Measurements from ENCODE around the gene C8B. TPM values are rescaled to one million over a fixed set of nuclear protein-coding genes. Genes with fewer than 3 reads are reported as not detected.

The C8B gene
- total RNA-seq, 1 experiment from 2014 or later: 0.10 TPM

DNA sequence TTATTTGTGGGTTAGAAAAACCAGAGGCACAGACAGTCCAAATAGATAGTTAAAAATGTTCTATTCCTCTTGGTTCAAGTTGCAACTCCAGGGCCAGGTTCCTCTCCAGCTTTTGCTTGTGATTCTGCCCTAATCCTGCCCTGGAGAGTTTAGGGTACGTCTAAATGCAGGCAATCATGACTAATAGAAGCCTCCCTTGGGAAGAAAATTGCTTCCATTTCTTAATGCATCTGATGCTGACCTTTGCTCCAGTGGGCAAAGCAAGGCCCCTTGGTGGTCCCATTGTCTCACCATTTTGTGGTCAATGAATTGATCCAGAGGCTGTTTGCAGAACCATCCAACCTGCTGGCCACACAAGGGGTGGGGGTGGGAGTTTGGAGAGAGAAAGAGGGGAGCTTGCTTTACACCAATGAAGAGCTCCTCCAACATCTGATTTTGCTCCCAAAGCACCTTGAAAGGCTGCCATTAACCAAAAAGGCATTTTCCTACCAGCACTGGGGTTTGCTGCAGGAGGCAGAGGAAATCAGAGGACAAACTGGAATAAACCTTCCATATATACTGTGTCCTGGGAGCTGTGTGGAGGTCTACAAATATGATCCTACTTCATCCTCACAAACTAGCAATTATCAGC, 31.3 kb downstream of the C8B start (continued):
- TF ChIP-seq, protein P1, sequence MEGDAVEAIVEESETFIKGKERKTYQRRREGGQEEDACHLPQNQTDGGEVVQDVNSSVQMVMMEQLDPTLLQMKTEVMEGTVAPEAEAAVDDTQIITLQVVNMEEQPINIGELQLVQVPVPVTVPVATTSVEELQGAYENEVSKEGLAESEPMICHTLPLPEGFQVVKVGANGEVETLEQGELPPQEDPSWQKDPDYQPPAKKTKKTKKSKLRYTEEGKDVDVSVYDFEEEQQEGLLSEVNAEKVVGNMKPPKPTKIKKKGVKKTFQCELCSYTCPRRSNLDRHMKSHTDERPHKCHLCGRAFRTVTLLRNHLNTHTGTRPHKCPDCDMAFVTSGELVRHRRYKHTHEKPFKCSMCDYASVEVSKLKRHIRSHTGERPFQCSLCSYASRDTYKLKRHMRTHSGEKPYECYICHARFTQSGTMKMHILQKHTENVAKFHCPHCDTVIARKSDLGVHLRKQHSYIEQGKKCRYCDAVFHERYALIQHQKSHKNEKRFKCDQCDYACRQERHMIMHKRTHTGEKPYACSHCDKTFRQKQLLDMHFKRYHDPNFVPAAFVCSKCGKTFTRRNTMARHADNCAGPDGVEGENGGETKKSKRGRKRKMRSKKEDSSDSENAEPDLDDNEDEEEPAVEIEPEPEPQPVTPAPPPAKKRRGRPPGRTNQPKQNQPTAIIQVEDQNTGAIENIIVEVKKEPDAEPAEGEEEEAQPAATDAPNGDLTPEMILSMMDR (IDR thresholded peaks at IDR 0.05 in 2 of 3, conservative IDR thresholded peaks at IDR 0.05 in 1 of 3; ENCODE audit: borderline replicate concordance in 1 of 3, insufficient read depth in 1 of 3, low read depth in 2 of 3, low read length in 2 of 3): no peak
- TF ChIP-seq, protein P2, sequence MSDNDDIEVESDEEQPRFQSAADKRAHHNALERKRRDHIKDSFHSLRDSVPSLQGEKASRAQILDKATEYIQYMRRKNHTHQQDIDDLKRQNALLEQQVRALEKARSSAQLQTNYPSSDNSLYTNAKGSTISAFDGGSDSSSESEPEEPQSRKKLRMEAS (IDR thresholded peaks at IDR 0.05): no peak
- TF ChIP-seq ZNF274 (IDR thresholded peaks at IDR 0.05; ENCODE audit: low read depth, low read length) (no peak), SP1 (IDR thresholded peaks at IDR 0.05; ENCODE audit: low read depth) (no peak), SRF (IDR thresholded peaks at IDR 0.05; ENCODE audit: low read depth) (no peak), YY1 (IDR thresholded peaks at IDR 0.05; ENCODE audit: extremely low read depth, insufficient replicate concordance, low read depth, low read length) (no peak), RAD21 (IDR thresholded peaks at IDR 0.05; ENCODE audit: low read depth) (no peak)
- TF ChIP-seq, protein P3, sequence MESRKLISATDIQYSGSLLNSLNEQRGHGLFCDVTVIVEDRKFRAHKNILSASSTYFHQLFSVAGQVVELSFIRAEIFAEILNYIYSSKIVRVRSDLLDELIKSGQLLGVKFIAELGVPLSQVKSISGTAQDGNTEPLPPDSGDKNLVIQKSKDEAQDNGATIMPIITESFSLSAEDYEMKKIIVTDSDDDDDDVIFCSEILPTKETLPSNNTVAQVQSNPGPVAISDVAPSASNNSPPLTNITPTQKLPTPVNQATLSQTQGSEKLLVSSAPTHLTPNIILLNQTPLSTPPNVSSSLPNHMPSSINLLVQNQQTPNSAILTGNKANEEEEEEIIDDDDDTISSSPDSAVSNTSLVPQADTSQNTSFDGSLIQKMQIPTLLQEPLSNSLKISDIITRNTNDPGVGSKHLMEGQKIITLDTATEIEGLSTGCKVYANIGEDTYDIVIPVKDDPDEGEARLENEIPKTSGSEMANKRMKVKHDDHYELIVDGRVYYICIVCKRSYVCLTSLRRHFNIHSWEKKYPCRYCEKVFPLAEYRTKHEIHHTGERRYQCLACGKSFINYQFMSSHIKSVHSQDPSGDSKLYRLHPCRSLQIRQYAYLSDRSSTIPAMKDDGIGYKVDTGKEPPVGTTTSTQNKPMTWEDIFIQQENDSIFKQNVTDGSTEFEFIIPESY (IDR thresholded peaks at IDR 0.05; ENCODE audit: extremely low read depth, insufficient replicate concordance, low read length): no peak

DNA sequence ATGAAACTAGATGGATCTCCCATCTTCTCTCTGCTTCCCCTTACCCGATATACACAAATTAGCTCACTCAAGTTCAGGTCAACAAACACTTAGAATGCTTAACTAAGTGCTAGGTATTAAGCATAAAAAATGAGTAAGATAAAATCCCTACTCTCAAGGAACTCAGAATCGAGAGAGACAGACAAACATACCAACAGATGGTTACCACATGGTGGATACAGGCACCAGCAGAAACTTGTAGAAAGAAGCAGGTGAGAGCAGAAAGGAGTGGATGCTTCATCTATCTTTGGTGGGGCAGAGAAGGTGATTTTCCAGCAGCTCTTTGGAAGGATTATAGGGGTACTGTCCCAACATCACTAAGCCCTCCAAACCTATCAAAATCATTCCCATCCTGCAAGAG, 32.2 kb downstream of the C8B start:
- DNase-seq (ENCODE audit: low read depth, low spot score) (no peak), ATAC-seq (no peak)
- no peak for TF ChIP-seq SP1 (IDR thresholded peaks at IDR 0.05; ENCODE audit: low read depth)
- no peak overlapping the region for H2AFZ ChIP-seq (ENCODE audit: low read depth, low read length, poor library complexity, severe bottlenecking)
- intact Hi-C loops (cut with micrococcal nuclease): no loop called here
- no peaks in the 10 kb centered on the region for H3K4me1 ChIP-seq (ENCODE audit: control insufficient read depth in 1 of 2, insufficient read depth in 2 of 2, low read length in 2 of 2)
- ChIA-PET RAD21 (ENCODE audit: low non-redundant PET in 1 of 2, low total read pairs in 2 of 2, uncharacterized antibody in 2 of 2, unreplicated experiment in 2 of 2) (no interaction called here), CTCF (no interaction called here), POLR2A (no interaction called here)
- H4K20me1 ChIP-seq (ENCODE audit: insufficient read depth): no peaks in the 10 kb centered on the region
- no peaks in the 10 kb centered on the region; the same call in none of the 2 replicates for H3K27me3 ChIP-seq (ENCODE audit: insufficient read depth, low read length)
- H3K9ac ChIP-seq (ENCODE audit: low read length): no peak overlapping the region
- H3K9me2 ChIP-seq (ENCODE audit: insufficient read depth): no peaks in the 10 kb centered on the region
- no peak overlapping the region for H3K4me2 ChIP-seq (ENCODE audit: low read length)
- no peak overlapping the region for H3K4me3 ChIP-seq (replicated peaks in 1 of 2; ENCODE audit: low read depth in 1 of 2, low read length in 2 of 2)
- no TSS peak for BruUV-seq (replicated peaks)
- no peak overlapping the region for H3K27ac ChIP-seq (ENCODE audit: low read depth, low read length)
- H3K9me3 ChIP-seq (ENCODE audit: control insufficient read depth in 1 of 2, insufficient read depth in 1 of 2, low read depth in 1 of 2, low read length in 2 of 2): no peaks in the 10 kb centered on the region
- no peaks in the 10 kb centered on the region for H3K79me2 ChIP-seq (ENCODE audit: insufficient read depth, low read length)
- no peaks in the 10 kb centered on the region for H3K36me3 ChIP-seq (ENCODE audit: control insufficient read depth in 1 of 2, insufficient read depth in 2 of 2, low read length in 2 of 2)
